Effector memory CD4-positive, alpha-beta T cell (primary cell): ENCODE data around the gene BCAS4.
"Not testable (repeated sequence)": the region's sequence is repeated elsewhere in the genome, so short reads cannot be mapped to it uniquely, and the experiment has no call there.

Experiments used
- DNase-seq, 3 donors: peaks; one replicate each; pipeline ENCODE4 v3.0.0-alpha.2; 2020
- H3K27ac ChIP-seq: 2 replicates; pipeline ENCODE4 v1.7.0; 2013; ENCODE audit warnings: mild to moderate bottlenecking, low read length, moderate library complexity; ENCODE audit not compliant: insufficient read depth, poor library complexity, severe bottlenecking
- H3K27me3 ChIP-seq: replicated peaks from 2 replicates; pipeline ENCODE4 v1.7.0; 2013; ENCODE audit warnings: mild to moderate bottlenecking, low read length; ENCODE audit not compliant: insufficient read depth, control insufficient read depth, poor library complexity, severe bottlenecking
- H3K36me3 ChIP-seq: 2 replicates; pipeline ENCODE4 v1.7.0; 2013; ENCODE audit warnings: mild to moderate bottlenecking, low read length, moderate library complexity; ENCODE audit not compliant: control insufficient read depth, insufficient read depth
- H3K4me1 ChIP-seq: 2 replicates; pipeline ENCODE4 v1.7.0; 2013; ENCODE audit warnings: low read length, mild to moderate bottlenecking; ENCODE audit not compliant: control insufficient read depth, insufficient read depth, poor library complexity, severe bottlenecking
- H3K4me3 ChIP-seq: 2 replicates; pipeline ENCODE4 v1.7.0; 2013; ENCODE audit warnings: low read length, low read depth, mild to moderate bottlenecking; ENCODE audit not compliant: insufficient read depth, poor library complexity, severe bottlenecking
- H3K9me3 ChIP-seq: 2 replicates; pipeline ENCODE4 v1.7.0; 2013; ENCODE audit warnings: mild to moderate bottlenecking, low read length, moderate library complexity; ENCODE audit not compliant: control insufficient read depth

Gene BCAS4

DNA sequence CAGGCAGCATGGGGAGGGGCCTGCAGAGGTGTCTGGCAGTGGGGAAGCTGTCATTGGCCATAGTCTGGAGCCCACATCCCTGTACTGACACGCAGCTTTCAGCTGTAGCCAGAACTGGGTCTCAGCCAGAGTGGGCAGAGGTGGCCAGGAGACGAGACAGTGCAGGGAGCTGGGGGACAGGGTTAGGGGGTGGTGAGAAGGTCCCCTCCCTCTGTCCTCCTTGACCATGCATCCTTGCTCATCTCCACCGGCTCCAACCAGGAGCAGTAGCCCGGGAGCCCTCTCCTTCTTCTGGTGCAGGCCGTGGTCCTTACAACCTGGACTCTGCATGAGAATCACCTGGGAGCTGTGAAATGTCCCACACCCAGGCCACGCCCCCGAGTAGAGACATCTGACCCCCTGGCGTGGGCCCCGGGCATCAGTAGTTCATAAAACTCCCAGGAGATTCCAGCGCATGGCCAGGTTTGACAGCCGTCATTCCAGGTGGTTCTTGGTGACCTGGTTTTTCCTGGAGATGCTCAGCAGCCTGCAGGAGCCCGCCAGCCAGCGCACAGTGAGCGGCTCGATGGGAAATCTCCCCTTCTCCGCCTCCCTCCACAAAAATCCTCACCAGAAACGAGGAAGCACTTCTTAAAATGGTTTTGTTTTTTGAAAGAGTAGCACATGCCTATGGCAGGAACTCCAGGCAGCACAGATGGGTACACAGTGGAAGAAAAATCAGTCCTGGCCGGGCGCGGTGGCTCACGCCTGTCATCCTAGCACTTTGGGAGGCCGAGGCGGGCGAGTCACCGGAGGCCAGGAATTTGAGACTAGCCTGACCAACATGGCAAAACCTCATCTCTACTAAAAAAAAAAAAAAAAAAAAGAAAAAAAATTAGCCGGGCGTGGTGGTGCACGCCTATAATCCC lies 80.2 kb downstream of the BCAS4 start:
- no peak for DNase-seq
- no peaks in the 10 kb centered on the region for H3K36me3 ChIP-seq

DNA sequence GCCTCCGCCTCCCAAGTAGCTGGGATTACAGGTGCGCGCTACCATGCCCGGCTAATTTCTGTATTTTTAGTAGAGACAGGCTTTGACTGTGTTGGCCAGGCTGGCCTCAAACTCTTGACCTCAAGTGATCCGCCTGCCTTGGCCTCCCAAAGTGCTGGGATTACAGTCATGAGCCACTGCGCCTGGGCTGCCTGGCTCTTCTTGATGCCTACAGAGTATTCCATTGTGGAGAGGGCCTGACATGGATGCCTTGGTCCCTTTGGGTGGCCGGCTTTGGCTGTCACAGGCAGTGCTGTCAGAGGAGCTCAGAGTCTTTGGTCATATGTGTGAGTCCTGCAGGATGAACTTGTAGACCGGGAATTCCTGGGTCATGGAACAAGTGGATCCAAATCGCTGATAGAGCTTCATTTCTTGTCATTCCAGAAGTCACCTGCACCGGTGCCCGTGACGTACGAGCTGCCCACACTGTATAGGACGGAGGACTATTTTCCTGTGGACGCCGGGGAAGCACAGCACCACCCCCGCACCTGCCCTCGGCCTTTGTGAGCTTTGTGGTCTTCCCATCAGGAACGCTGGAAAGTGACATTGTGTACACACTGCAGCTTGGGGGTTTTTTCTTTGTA lies 81.3 kb downstream of the BCAS4 start:
- no peak overlapping the region for H3K4me3 ChIP-seq
- no peaks in the 10 kb centered on the region for H3K9me3 ChIP-seq
- H3K27me3 ChIP-seq: no peaks in the 10 kb centered on the region
- no peaks in the 10 kb centered on the region for H3K36me3 ChIP-seq
- H3K4me1 ChIP-seq: no peaks in the 10 kb centered on the region
- no peak overlapping the region for H3K27ac ChIP-seq
- no peak for DNase-seq

More for the DNA sequence above, 80.2 kb downstream of the BCAS4 start:
- Histone ChIP-seq H3K27ac (no peak overlapping the region), H3K9me3 (no peaks in the 10 kb centered on the region), H3K4me1 (no peaks in the 10 kb centered on the region), H3K27me3 (no peaks in the 10 kb centered on the region), H3K4me3 (no peak overlapping the region)

DNA sequence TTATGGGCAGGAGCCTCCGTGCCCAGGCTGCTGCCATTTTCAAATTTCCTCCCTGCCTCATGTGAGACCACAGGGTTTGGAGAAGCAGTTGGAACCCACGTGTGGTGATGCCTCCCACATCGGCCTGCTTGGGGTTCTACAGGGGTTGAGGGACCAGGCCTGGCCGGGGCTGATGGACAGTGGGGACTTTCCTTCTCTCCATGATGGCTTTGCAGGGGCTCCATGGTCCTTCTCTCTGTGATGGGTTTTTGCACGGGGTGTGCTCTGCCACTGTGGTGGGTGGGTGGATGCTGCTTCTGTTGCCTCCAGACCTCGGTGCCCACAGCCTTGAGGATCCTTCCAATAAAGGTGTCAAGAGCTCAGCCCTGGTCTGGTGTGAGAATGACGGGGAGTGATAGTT lies 82.0 kb downstream of the BCAS4 start:
- H3K4me3 ChIP-seq: no peak overlapping the region
- no peak overlapping the region for H3K27ac ChIP-seq
- DNase-seq: no peak
- no peaks in the 10 kb centered on the region for H3K9me3 ChIP-seq
- no peaks in the 10 kb centered on the region for H3K36me3 ChIP-seq
- H3K4me1 ChIP-seq: no peaks in the 10 kb centered on the region
- H3K27me3 ChIP-seq: no peaks in the 10 kb centered on the region

DNA sequence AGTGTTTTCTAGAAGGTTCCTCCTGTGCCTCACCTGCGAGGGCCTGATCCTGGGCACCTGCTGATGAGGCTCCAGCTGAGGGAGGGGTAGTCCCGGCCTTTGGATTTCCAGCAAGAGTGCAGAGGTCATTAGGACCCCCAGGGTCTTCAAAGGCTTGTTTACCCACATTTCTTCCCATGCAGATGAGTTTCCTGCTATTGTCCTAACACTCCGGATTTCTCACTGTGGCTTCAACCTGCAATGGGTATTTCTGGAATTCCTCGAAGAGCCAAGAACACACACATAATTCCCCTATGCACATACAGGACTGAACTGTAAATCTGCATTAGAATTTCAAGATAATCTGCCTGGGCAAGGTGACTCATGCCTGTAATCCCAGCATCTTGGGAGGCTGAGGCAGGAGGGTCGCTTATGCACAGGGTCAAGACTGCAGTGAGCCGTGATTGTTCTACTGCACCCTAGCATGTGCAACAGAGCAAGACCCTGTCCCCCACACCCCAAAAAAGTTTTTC lies 82.4 kb downstream of the BCAS4 start:
- no peaks in the 10 kb centered on the region for H3K36me3 ChIP-seq
- H3K9me3 ChIP-seq: no peaks in the 10 kb centered on the region
- no peaks in the 10 kb centered on the region for H3K4me1 ChIP-seq
- H3K27ac ChIP-seq: no peak overlapping the region
- no peak overlapping the region for H3K4me3 ChIP-seq
- H3K27me3 ChIP-seq: no peaks in the 10 kb centered on the region
- no peak for DNase-seq

DNA sequence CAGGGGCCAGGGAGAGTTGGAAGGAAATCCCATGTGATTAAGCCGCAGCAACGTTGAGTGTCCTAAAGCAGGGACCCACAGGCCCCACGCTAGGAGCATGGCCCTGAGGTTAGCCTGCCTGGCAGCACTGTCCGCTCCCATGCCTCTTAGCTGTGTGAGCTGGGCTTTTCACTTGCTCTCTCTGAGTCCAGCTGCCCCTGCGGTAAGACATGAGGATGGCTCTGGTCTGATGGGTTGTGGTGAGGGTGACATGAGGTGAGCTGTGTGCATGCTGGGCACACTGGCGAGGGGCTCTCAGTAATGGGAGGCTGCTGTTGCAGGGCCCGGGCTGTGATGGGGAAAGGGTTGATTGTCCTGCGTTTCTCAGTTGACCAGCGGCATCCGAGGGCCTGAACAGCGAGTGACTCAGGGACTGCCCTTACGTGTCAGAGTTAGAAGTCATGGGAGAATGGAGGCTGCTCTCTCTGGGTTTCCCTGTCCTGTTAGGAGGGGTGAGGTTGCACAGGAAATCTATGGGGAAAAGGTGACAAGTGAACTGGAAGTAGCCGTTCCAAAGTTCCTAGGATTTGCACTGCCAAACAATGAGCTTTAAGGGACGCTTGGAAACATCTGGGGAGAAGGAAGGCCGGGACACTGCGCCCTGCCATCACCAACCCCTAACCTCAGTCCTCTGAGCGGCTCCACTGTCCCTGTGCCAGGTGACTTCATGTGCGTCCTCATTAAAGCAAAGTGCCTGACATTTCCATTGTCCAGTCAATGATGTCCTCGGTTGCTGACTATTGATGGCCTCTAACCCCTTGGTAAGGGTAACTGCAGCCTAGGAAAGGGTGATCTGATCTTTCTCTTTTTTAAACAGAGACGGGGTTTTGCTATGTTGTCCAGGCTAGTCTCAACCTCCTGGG lies 85.0 kb downstream of the BCAS4 start:
- Histone ChIP-seq H3K9me3 (no peaks in the 10 kb centered on the region), H3K27ac (no peak overlapping the region), H3K4me3 (no peak overlapping the region), H3K36me3 (no peaks in the 10 kb centered on the region), H3K4me1 (no peaks in the 10 kb centered on the region), H3K27me3 (no peaks in the 10 kb centered on the region)
- no peak for DNase-seq

DNA sequence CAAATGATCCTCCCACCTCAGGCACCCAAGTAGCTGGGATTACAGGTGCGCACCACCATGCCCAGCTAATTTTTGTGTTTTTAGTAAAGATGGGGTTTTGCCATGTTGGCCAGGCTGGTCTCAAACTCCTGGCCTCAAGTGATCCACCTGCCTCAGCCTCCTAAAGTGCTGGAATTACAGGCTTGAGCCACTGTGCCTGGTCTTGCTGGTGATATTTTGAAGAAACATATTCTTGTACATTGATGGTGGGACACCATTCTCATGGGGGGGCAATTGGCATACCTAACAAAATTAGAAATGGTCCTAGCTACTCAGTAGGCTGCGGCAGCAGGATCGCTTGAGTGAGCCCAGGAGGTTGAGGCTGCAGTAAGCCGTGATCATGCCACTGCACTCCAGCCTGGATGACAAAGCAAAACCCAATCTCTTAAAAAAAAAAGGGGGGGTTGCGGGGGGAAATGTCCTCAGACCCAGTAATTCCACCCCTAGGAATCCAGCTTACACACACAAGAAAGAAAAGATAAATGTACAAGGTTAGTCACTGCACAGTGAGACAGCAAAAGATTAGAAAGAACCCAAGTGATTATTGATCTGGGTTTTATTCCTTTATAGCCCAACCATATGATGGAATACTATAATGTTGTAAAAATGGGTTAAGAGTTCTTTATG lies 87.0 kb downstream of the BCAS4 start:
- H3K9me3 ChIP-seq, H3K27me3 ChIP-seq, H3K27ac ChIP-seq, H3K4me3 ChIP-seq, H3K4me1 ChIP-seq, DNase-seq, H3K36me3 ChIP-seq: not testable (repeated sequence)

DNA sequence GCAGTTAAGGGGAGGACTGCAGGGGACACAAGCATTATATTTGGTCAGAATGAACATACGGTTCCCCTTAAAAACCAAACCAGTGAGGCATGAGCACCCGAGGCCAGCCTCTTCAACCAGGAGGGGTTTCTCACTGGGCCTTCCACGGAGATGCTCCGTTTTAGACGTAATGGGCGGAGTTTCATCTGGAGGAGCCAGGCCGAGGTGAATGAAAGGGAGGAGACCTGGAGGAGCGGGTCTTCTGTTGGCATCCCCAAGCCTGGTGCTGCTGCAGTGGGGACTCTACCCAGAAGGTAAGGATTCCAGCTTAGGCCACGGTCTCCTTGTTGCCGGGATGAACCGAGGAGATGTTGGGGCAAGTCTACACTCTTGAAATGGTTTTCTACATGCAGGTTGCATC lies 89.0 kb downstream of the BCAS4 start:
- H3K4me3 ChIP-seq: no peak overlapping the region
- DNase-seq: no peak

DNA sequence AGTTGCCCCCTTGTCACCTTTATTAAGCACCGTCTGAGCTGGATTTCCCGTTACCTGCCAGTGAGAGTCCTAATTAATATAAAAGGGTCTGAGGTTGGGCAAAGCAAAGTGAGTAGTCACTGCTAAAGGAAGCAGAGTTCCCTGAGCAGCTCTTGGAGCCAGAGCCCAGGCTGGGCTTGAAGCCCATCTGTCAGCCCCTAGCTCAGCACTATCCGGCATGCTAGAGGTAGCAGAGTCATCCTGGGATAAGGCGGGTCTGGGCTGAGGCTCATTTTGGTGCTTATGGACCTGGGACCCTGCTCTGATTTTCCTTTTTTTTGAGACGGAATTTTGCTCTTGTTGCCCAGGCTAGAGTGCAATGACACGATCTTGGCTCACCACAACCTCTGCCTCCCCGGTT lies 90.2 kb downstream of the BCAS4 start:
- H3K27me3 ChIP-seq: no peaks in the 10 kb centered on the region
- DNase-seq: no peak
- no peaks in the 10 kb centered on the region for H3K9me3 ChIP-seq
- H3K27ac ChIP-seq: no peak overlapping the region
- no peaks in the 10 kb centered on the region for H3K4me1 ChIP-seq
- H3K4me3 ChIP-seq: no peak overlapping the region
- H3K36me3 ChIP-seq: peaks cover 11% of the 10 kb centered on the region

More for the DNA sequence above, 89.0 kb downstream of the BCAS4 start:
- H3K9me3 ChIP-seq: no peaks in the 10 kb centered on the region
- H3K27ac ChIP-seq: no peak overlapping the region
- peaks cover 5% of the 10 kb centered on the region for H3K36me3 ChIP-seq
- no peaks in the 10 kb centered on the region for H3K27me3 ChIP-seq
- no peaks in the 10 kb centered on the region for H3K4me1 ChIP-seq

DNA sequence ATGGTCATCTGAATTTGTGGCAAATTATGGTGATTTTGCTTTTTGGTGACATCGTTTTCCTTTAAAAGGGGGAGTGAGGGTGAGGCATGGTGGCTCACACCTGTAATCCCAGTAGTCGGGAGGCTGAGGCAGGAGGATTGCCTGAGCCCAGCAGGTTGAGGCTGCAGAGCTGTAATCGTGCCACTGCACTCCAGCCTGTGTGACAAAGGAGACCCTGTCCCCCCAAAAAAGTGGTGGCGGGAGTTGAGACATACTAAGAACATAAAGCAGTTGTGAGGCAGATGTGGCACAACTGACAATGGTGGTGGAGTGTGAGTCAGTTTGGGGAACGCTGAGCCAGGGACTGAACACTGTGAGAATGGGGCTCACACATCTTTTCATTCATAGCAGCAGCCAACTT lies 90.9 kb downstream of the BCAS4 start:
- Histone ChIP-seq H3K4me3 (no peak overlapping the region), H3K4me1 (no peaks in the 10 kb centered on the region), H3K36me3 (peaks cover 18% of the 10 kb centered on the region), H3K27me3 (no peaks in the 10 kb centered on the region), H3K9me3 (no peaks in the 10 kb centered on the region), H3K27ac (no peak overlapping the region)
- DNase-seq: no peak
